HG03139 (cell line): ENCODE results near the gene KIDINS220.

Source experiments
- ATAC-seq: cut with Tn5 transposase; IDR thresholded peaks from one replicate; pipeline ENCODE4 v1.9.1; 2021; ENCODE audit not compliant: unreplicated experiment

KIDINS220 gene

DNA sequence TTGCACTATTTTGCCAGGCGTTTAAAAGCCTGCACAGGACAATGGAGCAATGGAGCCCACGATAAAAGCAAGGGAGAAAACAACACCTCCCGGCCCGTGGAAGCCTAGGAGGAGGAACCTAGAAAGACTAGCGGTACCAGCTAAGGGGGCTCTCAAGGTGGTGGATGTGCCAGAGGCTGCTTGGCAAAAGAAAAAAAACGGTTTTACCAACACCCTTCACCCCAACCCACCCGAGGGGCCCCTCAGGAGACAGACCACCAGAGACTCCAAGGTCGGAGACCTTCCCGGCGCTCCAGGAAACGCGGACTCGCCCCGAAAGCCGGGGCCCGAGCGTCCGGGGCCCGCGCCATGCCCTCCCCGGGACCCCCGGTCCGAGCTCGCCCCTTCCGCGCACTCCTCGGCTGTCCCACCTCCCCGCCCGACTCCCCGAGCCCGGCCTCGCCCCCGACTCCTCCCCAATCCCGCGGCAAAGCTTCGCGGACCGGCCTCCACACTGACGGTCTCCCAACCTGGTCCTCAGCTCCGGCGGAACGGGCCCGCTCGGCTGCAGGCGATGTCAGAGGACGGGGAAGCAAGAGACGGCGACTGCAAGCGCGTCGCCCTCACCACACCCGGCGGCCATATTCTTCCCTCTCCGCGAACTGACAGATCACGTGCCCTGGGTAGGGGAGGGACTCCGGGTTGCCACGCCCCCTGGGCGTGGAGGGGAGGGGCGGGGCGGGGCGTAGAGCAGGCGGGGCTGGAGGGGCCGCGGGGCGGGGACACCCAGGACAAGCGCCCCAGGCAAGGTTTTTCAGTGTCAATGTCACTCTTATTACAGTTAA is at the start of gene KIDINS220:
TSS of gene KIDINS220 (minus strand) at position 643 of the 824 bp plus-strand sequence. CDS start 10,520 bp downstream, outside the sequence.
- ATAC-seq, result peak; percentile 92

DNA sequence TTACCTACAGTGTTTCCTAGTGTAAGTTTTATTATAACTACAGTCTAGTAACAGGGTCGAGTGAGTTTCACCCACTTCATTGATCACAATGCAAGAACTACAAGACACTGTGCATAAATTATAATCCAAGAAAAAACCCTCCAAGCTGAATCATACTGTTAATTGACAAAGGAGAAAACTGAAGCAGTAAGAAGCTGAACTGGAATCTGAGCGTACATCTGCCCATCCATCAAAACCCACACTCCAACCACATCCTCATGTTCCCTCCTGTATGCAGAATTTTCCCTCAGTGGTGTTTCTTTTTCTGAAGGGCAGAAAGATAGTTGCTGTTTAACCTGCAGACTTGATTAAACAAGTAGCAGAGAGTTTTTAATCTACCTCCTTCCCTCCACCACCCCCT is 49.5 kb upstream of the KIDINS220 start:
- ATAC-seq, result no peak

DNA sequence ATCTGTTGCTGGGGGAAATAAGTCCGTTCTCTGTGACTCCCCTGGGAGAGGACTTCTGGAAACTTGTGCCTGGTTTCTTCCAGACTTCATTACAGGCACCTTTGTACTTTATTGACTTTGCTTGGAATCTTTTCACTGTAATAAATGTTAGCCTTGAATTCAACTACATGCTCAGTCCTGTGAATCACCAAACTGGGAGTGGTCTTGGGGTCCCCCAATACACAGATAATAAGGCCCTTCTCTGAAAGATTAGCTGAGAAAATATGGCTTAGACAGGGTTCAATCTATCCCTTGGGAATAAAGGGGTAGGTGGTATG is 48.7 kb upstream of the KIDINS220 start:
- ATAC-seq, result no peak

DNA sequence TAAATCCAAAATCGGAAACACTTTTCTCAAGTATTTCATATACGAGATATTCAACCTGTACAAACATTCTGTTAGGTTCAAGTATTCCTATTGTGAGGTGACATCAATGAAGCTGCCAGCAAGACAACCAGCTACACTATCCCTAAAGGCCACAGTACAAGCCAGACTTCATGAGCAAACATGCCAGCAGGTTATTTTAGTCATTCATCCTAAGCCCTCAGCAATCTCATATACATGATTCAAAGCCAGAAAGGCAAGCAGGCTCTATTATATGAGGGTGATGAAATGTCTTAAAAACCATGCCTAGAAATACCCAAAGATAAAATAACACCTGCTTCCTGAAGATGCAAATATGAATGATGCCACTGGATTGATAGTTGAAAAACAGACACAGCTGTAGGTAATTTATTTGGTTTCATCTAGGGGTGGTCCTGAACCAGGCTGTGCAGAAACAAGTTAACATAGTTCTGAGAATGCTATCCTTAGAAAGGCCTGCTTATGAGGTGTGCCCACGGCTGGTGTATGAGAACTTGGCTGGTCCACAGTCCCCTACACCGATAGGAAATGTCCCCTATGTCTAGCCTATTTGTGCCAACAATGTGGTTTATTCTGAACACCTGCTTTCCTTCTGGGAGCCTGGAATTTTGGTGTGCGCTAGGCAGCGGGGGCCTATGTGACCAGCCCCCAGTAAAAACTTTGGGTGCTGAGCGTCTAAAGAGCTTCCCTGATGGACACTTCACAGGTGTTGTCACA is 48.2 kb upstream of the KIDINS220 start:
- ATAC-seq, result no peak

DNA sequence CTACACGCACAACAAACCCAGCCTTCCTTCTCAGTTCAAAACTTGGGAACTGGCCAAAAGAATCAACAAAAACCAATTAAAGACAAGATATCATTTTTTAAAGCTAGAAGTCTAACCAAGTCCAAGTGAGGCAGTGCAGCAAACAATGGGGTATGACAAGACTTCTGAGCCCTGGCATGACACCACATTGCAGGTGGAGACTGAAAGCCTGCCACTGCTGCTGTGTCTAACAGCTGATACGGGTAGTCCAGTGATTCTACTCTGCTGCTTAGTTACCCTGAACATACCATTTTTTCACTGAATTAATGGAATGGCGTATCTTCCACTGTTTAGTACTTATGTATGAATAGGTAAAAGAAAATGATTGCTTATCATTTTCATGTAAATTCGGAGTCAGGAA is 47.4 kb upstream of the KIDINS220 start:
- ATAC-seq, result no peak

DNA sequence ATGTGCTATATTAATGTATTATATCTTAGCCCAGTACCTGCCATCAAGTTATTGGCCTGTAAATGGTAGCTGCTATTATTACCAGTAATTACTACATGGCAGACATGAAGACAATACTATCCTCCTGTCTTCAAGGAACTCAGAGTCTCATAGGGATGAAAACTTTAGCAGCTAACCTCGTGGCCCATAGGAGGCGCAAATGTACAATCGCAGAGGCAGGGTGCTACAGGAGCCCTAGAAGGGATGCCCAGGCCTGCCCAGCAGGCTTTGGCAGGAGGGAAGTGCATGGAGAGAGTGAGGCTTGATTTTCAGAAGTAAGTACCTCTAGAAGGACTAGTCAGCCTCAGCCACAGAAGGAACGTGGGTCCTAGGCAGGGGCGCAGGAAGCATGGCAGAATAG is 44.7 kb upstream of the KIDINS220 start:
- ATAC-seq, result no peak

DNA sequence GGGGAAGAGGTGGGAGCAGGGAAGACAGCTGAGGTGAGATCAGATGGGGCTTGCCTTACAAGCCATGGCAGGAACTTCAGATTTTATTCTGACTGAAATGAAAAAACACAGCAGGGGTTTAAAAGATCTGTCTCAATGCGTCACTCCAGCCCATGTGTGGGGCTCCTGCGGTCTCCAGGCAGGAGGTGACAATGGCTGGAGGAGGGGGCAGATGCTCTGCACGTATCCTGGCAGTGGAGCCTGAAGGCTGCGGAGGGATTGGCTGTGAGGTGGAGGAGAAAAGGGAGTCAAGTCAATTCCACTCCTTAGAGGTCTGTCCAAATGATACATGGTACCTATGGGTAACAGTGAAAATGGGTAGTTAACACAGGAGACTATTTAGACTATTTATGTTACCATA is 40.5 kb upstream of the KIDINS220 start:
- no peak for ATAC-seq

DNA sequence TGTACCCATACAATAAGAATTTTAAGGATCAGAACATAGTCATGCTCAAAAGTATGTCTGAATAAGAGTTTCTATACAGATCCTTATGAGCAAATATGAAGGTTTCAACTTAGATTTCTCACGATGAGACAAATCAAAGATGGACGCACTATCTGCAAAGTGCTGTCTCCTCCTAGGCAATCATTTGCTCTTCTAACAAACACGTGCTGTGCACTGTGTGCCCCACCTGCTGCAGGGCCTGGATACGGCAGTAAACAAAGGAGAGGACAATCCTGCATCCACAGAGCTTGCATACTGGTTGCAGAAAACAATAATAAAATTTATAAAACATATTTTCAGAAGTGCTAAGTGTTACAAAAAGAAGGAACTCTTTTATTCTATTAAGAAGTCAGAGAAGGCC is 39.9 kb upstream of the KIDINS220 start:
- no peak for ATAC-seq

DNA sequence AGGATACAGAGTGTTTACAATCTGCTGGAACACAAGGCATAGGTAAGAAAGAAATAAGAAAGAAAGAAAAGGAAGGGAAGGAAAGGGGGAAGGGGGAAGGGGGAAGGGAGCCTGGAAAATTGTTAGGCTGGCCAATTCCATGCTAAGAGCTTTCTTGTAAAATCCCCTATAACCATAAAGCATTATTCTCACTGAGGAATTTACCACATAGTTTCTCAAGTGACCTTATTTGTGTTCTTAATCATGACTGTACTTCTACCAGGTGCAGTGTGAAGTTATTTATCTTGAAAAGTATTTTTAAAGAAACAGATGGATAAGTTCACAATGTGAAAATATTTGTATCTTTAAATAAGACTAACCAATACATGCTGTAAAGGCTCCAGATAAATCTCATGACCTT is 39.2 kb upstream of the KIDINS220 start:
- no peak for ATAC-seq

DNA sequence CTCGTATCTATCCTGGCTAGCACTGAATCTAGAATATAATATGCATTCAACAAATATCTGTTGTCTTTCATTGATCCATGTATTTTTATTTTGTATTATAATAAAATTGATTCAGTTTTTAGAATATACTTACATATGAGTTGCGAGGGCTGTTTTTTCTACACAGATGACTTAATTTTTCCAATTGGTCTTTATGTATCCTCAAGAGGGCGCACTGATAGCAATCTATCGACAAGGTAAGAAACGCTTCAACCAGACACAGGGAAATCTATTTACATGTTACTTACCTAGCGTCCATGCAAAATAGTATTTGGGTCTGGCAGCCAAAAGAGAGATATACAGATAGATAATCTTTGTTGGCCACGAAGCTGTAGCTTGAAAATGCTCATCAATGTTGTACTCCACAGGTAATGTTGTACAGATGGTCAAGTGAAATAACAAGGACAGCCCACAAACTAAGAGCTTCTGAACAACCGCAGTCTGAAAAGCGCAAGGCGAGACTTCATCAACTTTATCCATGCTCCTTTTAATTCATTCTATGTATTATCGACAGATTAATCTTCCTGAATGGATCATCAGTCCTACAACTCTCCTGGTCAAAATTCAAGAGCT is 35.5 kb upstream of the KIDINS220 start:
- no peak for ATAC-seq

DNA sequence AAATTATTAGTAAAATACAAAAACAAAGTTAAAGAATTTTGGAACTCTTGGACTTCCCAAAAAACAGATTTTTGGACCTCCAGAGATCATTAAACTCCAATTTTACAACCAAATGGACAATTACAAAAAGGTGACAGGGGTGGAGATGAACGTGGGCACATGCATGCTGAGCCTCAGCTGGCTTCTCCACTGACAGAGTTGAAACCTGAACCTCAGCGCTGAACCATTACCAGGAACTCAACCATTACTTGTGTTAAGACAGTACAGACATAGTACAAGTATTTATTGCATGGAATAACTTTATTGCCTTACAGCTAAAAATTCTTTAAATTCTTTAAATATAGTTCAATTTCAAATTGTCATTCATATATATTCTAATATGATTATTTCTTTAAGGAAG is 33.0 kb upstream of the KIDINS220 start:
- no peak for ATAC-seq

DNA sequence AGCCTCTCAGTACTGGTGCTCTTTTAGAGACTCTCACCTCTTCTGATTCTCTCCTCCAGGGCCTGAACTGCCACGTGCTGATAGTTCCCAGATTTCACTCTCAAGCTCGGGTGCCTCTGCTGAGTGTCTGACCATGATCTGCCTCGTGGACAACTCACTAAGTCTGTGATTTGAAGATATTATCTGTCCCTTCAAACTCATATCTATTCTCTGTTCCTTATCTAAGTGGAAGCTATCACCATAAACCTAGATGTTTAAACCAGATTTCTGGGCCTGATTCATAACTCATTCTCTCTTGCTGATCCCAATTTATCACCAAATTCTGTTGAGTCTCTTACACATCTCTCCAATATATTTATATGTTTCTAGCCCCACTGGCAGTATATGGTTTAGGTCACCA is 29.9 kb upstream of the KIDINS220 start:
- ATAC-seq, result no peak

DNA sequence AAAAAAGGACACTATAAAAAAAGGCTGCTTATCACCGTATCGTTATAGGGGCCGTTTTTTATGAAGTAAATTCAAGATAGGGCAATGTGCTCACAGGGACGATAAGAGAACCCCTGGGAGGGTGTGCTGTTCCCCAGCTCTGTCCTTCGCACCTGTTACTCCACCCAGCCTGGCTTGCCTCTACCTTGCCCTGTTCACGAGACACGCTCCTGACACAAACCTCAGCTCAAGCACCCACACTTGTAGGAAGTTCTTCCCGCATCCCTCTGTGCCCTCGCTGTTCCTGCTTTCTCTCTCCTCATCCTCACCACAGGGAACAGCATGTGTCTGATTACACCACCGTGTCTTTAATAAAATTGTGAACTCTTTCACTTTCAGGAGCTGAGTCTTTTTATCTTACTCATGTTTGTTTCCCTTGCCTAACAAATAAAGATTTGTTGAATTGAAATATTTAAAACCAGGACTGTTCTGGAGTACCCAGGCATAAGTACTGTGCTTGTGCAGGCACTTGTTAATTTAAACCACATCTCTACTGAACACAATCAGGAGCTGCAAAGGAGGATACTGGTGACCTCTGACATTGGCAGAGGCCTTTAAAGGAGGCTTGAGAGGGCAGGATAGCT is 26.0 kb upstream of the KIDINS220 start:
- ATAC-seq, result no peak

DNA sequence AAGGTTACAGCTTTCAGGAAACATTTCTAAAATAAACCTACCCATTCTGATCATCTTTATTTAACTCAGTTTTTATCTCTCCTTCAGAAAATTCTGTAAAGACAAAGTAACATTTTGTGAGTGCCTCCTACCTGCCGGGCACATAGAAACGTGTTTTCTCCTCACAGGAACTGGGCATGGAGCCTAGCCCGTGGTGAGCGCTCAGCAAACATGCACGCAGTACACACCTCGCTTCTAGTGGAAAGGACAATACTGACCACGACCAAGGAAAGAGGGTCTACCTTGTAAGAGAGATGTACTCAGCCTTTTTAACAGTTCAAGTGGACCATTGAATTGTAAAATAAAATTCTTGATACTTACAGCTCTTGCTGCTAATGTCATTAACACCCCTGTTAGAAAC is 24.8 kb upstream of the KIDINS220 start:
- ATAC-seq, result no peak

DNA sequence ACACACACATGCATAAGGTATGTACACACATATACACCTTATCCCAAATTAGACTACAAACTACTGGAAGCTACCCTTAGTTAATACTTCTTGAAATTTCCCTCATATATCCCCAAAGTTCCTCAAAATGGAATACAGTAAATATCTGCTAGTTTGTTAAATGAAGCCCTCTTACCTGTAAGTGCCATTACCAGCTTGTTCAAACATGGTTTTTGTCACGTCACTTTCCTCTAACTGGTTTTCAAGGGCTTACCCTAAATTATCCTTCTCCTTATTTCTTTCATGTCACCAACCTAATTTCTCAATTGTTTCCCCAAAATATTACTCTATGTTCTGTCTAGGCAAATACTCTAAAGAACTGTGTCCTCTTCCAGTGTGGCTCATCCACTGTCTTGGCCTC is 24.4 kb upstream of the KIDINS220 start:
- ATAC-seq, result no peak

DNA sequence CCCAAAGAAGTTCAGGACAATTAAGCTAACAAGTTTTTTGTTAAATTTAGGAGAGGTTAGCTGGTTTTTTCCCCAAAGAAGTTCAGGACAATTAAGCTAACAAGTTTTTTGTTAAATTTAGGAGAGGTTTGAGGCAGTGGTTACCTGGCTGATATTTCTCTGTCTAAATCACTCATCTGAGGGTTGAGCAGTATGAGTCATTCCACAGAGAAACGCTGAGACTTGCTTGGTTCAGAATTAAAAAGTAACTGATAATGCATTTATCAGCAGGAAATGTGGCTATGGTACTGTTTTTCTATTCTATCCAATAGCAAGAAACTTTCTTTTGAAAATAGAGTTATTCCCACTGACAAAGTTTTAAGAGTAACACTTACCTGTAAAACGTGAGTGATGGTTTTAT is 22.8 kb upstream of the KIDINS220 start:
- ATAC-seq, result peak; percentile 68

DNA sequence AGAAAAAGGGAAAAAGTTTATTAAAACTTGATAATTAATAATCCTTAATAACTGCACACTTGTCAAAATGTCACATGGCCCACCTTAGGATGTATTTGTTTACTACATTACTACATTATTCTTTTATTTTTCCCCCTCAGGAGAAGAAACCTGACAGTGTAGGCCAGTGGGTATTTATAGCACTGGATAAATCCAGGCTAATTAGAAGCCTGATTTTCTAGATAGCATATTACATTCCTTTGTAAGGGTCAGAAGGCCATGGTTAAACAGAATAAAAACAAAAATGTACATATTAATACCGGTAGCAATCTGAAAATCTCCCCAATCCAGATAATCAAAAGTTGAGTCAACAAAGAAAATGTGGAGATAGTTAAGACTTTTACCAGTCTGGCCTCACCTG is 21.5 kb upstream of the KIDINS220 start:
- no peak for ATAC-seq

DNA sequence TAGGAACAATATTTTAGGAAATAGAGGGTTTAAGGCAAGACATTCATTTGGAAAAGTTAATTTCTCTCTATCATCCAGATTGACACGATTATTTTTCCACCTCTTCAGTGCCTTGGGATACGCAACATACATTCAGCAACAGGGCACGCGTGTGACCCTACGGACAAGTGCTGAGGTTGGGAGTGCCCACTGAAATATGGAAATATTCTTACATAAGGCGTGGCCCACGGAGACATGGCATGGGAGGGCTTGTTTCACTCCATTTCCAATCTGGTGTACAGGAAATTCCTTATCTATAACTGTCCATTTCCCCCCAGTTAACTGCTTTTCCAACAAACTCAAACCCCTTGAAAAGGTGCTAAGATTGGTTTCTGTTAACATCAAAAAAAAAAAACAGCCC is 20.9 kb upstream of the KIDINS220 start:
- ATAC-seq, result no peak

DNA sequence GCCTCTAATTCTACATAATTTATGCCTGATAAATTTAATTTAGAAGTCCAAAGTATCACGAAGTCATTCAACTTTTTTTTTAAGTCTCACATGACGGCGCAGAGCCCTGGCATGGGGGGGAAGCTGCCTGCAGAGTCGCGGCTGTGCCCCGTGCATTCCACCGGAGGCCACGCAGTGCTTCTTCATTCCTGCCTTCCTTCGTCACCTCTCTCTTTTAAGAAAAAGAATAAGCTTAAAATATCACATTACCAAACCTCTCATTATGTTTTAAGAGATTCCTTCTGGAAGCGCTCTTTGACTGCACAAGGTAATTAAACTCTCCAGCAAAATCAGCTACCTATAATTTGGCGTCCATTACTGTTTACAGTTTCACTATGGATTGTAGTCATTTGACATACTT is 20.3 kb upstream of the KIDINS220 start:
- ATAC-seq, result no peak

DNA sequence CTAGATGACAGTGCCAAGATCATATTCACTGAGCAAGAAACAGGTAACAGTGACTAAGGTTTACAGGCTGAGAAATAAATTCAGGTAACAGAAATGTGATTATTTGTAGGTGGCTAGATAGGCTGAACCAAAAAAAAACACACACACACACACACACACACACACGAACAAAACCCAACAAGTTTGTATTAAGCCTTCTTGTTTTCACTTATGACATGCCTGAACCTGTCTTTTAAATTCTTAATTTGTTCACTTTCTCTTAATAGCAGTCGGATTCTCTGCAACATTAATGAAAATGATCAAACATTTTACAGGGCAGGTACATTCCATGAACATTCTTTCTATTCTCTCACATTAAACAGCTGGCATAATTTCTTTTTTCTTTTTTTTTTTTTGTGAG is 18.8 kb upstream of the KIDINS220 start:
- ATAC-seq, result no peak

DNA sequence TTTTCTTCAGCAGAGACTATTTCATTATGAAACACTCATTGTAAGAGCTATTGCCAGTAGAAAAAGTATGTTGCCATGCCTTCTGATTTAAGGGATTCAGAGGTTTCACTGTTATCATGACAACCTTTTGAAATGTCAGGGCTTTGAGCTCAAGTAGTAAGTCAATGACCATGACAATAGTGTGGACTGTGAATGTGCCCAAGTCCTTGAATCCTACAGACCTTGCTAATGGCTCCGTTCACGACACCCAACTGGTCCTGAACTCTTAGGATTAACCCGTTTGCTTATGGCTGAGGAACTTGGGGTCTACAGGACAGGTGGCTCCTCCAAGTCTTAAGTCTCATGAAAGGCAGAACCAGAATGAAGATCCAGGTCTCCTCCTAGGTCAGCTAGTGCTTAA is 17.6 kb upstream of the KIDINS220 start:
- ATAC-seq, result no peak

DNA sequence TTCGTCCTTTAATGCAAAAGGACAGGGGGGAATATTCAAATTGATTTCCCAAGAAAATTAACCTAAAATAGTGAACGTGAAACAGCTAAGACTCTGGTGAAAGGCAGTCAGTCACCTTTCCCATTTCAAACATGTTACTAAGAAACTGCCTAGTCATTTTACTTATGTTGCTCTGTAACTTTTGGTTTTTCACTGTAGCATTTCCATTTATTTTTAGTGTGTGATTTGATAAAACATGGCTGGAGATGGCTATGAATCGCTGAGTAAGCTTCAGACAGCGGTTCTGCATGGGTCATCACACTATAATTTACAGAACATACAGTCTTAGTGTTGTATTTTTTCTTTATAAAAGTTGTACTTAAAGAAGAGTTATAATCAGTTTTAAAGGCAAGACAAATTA is 16.0 kb upstream of the KIDINS220 start:
- no peak for ATAC-seq
